Measurements from ENCODE around the gene C6orf136. TPM values are rescaled to one million over a fixed set of nuclear protein-coding genes. Genes with fewer than 3 reads are reported as not detected.
A peak's percentile ranks its signal among the peaks of the same experiment; 100 is the strongest.

C6orf136 gene
- total and polyA plus RNA-seq, 9 of the 15 experiments (the other 6 are each of a cell fraction or from before 2014, with no cell fraction given), result 14.1 to 63.1 (median 18.4) TPM

DNA sequence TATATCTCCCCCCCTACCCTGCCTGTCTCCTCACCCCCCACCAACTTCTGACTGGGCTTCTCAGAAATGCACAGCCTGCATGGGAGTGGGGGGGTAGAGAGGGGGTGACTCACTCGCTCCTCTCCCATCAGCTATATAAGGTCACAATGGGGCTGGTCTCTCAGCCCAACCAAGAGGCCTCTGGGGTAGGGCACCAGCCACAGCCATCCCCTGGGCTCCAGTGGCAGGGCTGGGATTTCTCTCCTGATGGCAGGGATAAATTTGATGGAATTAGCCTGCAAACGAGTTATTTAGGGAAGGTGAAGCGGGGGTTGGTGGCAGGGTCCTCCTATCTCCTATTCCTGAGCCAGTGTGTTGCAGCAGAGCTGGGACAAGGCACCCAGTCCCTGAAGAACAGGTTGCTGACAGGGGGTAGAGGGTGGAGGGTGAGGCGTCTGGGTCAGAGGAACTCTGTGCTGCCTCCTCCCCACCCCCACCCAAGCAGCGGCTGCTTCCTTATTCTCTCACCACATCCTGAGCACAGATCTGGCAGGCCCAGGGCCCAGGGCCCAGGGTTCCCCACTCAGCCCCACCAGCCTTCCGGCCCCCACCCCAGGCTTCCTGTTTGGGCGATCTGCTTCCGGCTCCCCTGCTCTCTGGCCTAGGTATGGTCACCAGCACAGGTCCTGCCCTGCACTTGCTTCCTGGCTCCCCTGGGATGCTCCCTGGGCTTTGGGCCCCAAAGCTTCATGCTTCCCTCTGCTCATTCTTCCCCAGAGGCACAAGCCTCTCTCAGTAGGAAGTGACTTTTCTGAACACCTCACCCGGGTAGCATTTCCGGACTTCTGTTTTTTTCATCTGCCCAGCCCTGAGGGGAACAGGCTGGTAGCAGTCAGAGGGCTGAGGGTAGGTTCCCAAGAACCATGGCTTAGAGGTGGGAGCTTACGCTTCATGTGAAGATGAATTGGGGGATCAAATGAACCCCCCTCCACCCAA, 35.5 kb downstream of the C6orf136 start (continued):
- TF ChIP-seq ARID4B (CRISPR knock-in tag; IDR thresholded peaks at IDR 0.05), result peak; percentile 2; the same call in 1 of the 2 replicates
- no peak for TF ChIP-seq ZNF512 (tag; IDR thresholded peaks at IDR 0.05)
- TF ChIP-seq, protein P1, sequence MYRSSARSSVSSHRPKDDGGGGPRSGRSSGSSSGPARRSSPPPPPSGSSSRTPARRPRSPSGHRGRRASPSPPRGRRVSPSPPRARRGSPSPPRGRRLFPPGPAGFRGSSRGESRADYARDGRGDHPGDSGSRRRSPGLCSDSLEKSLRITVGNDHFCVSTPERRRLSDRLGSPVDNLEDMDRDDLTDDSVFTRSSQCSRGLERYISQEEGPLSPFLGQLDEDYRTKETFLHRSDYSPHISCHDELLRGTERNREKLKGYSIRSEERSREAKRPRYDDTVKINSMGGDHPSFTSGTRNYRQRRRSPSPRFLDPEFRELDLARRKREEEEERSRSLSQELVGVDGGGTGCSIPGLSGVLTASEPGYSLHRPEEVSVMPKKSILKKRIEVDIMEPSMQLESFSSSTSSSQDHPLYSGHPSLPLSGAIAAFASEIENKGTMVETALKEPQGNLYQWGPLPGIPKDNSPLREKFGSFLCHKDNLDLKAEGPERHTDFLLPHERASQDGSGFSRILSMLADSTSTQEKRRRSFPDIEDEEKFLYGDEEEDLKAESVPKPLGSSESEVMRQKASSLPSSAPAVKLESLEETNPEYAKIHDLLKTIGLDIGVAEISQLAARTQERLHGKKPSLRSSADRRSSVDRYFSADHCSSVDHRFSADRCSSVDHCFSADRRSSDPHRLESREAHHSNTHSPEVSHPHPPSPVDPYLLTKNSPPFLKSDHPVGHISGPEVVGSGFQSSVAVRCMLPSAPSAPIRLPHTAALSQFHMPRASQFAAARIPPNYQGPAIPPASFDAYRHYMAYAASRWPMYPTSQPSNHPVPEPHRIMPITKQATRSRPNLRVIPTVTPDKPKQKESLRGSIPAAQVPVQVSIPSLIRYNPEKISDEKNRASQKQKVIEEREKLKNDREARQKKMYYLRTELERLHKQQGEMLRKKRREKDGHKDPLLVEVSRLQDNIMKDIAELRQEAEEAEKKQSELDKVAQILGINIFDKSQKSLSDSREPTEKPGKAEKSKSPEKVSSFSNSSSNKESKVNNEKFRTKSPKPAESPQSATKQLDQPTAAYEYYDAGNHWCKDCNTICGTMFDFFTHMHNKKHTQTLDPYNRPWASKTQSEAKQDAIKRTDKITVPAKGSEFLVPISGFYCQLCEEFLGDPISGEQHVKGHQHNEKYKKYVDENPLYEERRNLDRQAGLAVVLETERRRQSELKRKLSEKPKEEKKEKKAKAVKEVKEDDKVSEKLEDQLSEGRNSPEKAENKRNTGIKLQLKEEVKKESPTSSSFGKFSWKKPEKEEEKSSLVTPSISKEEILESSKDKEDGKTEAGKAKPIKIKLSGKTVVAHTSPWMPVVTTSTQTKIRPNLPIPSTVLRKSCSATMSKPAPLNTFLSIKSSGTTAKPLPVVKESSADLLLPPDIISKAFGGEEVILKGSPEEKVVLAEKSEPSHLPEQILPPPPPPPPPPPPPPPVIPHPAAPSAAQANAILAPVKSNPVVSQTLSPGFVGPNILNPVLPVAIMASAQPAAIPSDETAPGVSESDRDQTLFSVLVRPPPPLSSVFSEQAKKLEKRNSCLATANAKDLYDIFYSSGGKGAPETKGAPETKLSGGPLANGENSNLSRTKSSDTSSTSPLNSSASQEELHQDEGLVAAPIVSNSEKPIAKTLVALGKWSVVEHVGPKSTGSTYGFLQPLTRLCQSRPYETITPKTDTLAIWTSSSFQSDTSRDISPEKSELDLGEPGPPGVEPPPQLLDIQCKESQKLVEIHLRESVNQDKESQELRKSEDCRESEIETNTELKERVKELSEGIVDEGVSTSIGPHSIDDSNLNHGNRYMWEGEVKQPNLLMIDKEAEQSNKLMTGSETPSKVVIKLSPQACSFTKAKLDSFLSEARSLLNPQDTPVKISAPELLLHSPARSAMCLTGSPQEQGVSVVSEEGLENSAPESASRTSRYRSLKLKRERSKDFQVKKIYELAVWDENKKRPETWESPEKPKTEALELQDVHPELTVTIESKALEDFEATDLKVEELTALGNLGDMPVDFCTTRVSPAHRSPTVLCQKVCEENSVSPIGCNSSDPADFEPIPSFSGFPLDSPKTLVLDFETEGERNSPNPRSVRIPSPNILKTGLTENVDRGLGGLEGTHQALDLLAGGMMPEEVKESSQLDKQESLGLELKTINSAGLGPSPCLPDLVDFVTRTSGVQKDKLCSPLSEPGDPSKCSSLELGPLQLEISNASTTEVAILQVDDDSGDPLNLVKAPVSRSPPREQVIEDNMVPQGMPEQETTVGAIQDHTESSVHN (IDR thresholded peaks at IDR 0.05; ENCODE audit: borderline replicate concordance in 1 of 2, low read depth in 1 of 2), result 0 out of 4 replicates have a peak, but pooled peaks of 1 of the 2 experiments have one; percentile 18
- no peak for TF ChIP-seq LARP7 (IDR thresholded peaks at IDR 0.05)
- peak; percentile 100 for TF ChIP-seq ZNF740 (CRISPR knock-in tag; IDR thresholded peaks at IDR 0.05)
- TF ChIP-seq ZNF740 (tag; IDR thresholded peaks at IDR 0.05), result peak in 1 of 2 experiments; percentile 99; a peak in 2 of 4 replicates
- no peak for TF ChIP-seq PPARD (CRISPR knock-in tag; IDR thresholded peaks at IDR 0.05)

Data from K562 (cell line).